Measurements from ENCODE around the gene HES5. TPM values are rescaled to one million over a fixed set of nuclear protein-coding genes. Genes with fewer than 3 reads are reported as not detected.

The HES5 gene
- total and polyA plus RNA-seq, 2 donors (not counting 3 experiments of a cell fraction or from before 2014, with no cell fraction given): 0.07 TPM; not detected in 1

DNA sequence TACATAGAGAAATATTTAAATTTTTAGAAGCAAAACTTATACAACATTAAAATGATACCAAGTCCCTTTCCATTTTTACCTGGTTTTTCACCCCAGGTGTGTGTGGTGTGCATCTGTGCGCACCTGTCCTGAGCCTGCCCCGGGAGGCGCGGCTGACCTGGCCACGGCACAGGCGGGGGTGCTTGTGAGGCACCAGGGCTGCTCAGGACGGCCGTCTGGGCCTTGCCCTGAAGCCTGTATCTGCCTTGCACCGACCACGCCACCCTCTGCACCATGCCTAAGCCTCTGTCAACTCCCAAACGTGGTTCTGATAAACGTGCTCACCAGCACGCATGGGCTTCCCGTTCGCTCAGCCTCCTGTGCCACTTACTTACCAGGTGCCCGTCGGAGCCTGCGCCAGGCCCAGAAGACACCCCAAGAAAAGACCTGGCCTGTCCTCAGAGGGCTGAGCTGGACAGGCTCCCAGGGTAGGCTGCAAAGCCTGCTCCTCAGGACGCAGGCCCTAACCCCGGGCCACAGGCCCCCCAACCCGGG lies 24.5 kb downstream of the HES5 start:
- DNase-seq (ENCODE audit: low read depth, low spot score) (no peak), FAIRE-seq (no peak)
- H4K20me1 ChIP-seq (replicated peaks; ENCODE audit: control insufficient read depth, extremely low read depth, insufficient read depth, low read length): no peaks in the 10 kb centered on the region
- no TSS peak for BruUV-seq (replicated peaks)
- ChIA-PET CTCF (no interaction called here), POLR2A (no interaction called here)
- TF ChIP-seq POLR2A (IDR thresholded peaks at IDR 0.05; ENCODE audit: low read depth, low read length) (no peak), GATA2 (IDR thresholded peaks at IDR 0.05; ENCODE audit: insufficient read depth, insufficient read length, low read depth, low read length) (no peak), FOS (IDR thresholded peaks at IDR 0.05; ENCODE audit: borderline replicate concordance, insufficient read depth, low read length) (no peak), JUN (IDR thresholded peaks at IDR 0.05; ENCODE audit: borderline replicate concordance, insufficient read depth, insufficient read length, low read depth) (no peak), POLR2AphosphoS5 (IDR thresholded peaks at IDR 0.05; ENCODE audit: insufficient read depth, low read depth, low read length) (no peak), EZH2 (IDR thresholded peaks at IDR 0.05; ENCODE audit: borderline replicate concordance, low read depth, low read length, severe bottlenecking) (no peak)
- TF ChIP-seq, protein P1, sequence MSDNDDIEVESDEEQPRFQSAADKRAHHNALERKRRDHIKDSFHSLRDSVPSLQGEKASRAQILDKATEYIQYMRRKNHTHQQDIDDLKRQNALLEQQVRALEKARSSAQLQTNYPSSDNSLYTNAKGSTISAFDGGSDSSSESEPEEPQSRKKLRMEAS (IDR thresholded peaks at IDR 0.05; ENCODE audit: insufficient read depth, insufficient read length): no peak
- TF ChIP-seq, protein P2, sequence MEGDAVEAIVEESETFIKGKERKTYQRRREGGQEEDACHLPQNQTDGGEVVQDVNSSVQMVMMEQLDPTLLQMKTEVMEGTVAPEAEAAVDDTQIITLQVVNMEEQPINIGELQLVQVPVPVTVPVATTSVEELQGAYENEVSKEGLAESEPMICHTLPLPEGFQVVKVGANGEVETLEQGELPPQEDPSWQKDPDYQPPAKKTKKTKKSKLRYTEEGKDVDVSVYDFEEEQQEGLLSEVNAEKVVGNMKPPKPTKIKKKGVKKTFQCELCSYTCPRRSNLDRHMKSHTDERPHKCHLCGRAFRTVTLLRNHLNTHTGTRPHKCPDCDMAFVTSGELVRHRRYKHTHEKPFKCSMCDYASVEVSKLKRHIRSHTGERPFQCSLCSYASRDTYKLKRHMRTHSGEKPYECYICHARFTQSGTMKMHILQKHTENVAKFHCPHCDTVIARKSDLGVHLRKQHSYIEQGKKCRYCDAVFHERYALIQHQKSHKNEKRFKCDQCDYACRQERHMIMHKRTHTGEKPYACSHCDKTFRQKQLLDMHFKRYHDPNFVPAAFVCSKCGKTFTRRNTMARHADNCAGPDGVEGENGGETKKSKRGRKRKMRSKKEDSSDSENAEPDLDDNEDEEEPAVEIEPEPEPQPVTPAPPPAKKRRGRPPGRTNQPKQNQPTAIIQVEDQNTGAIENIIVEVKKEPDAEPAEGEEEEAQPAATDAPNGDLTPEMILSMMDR (IDR thresholded peaks at IDR 0.05; ENCODE audit: extremely low read depth in 1 of 2, insufficient read depth in 1 of 2, low read depth in 1 of 2, low read length in 2 of 2): no peak
- dilution Hi-C loops (cut with MboI; ENCODE audit: extremely low pct_ligation_motif_present, low sequenced_read_pairs): no loop called here
- H3K9me3 ChIP-seq (replicated peaks; ENCODE audit: control insufficient read depth, insufficient read depth, low read length): no peaks in the 10 kb centered on the region
- H3K36me3 ChIP-seq (ENCODE audit: control insufficient read depth in 2 of 2, extremely low read depth in 1 of 2, insufficient read depth in 2 of 2, low read length in 2 of 2): peaks cover 0 to 20% of the 10 kb centered on the region in 2 experiments
- no peak overlapping the region for H3K4me3 ChIP-seq (replicated peaks in 1 of 3; ENCODE audit: insufficient read depth in 1 of 3, low read depth in 1 of 3, low read length in 3 of 3)
- H3K79me2 ChIP-seq (ENCODE audit: control insufficient read depth, insufficient read depth, low read length): no peaks in the 10 kb centered on the region
- no peaks in the 10 kb centered on the region for H3K4me1 ChIP-seq (ENCODE audit: control insufficient read depth, extremely low read depth, insufficient read depth, low read length)
- no peak overlapping the region for H2AFZ ChIP-seq (ENCODE audit: low read depth, low read length)
- no peak overlapping the region for H3K9ac ChIP-seq (replicated peaks; ENCODE audit: extremely low read depth, insufficient read depth, low read length)
- no peaks in the 10 kb centered on the region for H3K9me1 ChIP-seq (replicated peaks; ENCODE audit: control insufficient read depth, extremely low read depth, insufficient read depth, low read length)
- no peak overlapping the region for H3K4me2 ChIP-seq (ENCODE audit: insufficient read depth, low read length)
- no peaks in the 10 kb centered on the region for H3K27me3 ChIP-seq (ENCODE audit: control insufficient read depth in 2 of 2, insufficient read depth in 2 of 2, low read length in 2 of 2)
- no peak overlapping the region for H3K27ac ChIP-seq (ENCODE audit: insufficient read depth, low read depth, low read length)
- intact Hi-C loops (cut with micrococcal nuclease): loop anchor here (5.0 kb wide), 1 partner anchor 93 kb away; the partner anchor contains the start of gene PEX10

Data from endothelial cell of umbilical vein (primary cell).